IMR-90 (cell line): ENCODE measurements around the gene CISTR. TPM values are rescaled to one million over a fixed set of nuclear protein-coding genes. Genes with fewer than 3 reads are reported as not detected.

Source experiments
- ATAC-seq: fragments of 200-7000 bp; cut with Tn5 transposase; 2 replicates; pipeline ENCODE4 v1.9.1; 2020; ENCODE audit warnings: low read depth, mild to moderate bottlenecking, moderate library complexity
- BruUV-seq: library from RNA; stranded (reverse); fragments of 400-500 nt; replicated peaks from 2 replicates; lab custom pipeline; 2021; lab: Mats Ljungman, UMichigan
- CTCF ChIA-PET: fragments of 300-600 bp; formaldehyde crosslinking; extraction: SDS; loops from one replicate; lab custom pipeline; 2021; ENCODE audit warnings: antibody characterized with exemption; lab: Yijun Ruan, JAX
- POLR2A ChIA-PET: fragments of 300-600 bp; sonication (Branson Sonifier 250); formaldehyde crosslinking; loops from one replicate; lab custom pipeline; 2022; ENCODE audit warnings: antibody characterized with exemption; ENCODE audit not compliant: unreplicated experiment; lab: Charles Lee
- DNase-seq: peaks from one replicate; pipeline ENCODE4 v3.0.0; 2013
- H2AFZ ChIP-seq: replicated peaks from 2 replicates; pipeline ENCODE3; 2013; ENCODE audit warnings: low read length, mild to moderate bottlenecking; ENCODE audit not compliant: poor library complexity
- H2AK5ac ChIP-seq: 2 replicates; pipeline ENCODE4 v1.6.1; 2013; ENCODE audit warnings: low read depth, low read length, inconsistent platforms
- H2AK9ac ChIP-seq: replicated peaks from 2 replicates; pipeline ENCODE3; 2013; ENCODE audit warnings: mild to moderate bottlenecking, low read depth, low read length, moderate library complexity; ENCODE audit not compliant: poor library complexity
- H2BK120ac ChIP-seq: 2 replicates; pipeline ENCODE4 v1.6.1; 2013; ENCODE audit warnings: low read depth, low read length, inconsistent platforms
- H2BK15ac ChIP-seq: 3 replicates; pipeline ENCODE4 v1.6.1; 2013; ENCODE audit warnings: low read depth, low read length, inconsistent platforms
- H2BK20ac ChIP-seq: 2 replicates; pipeline ENCODE4 v1.6.1; 2013; ENCODE audit warnings: low read depth, mild to moderate bottlenecking, inconsistent platforms, low read length, moderate library complexity
- H2BK5ac ChIP-seq: 2 replicates; pipeline ENCODE4 v1.6.1; 2013; ENCODE audit warnings: mild to moderate bottlenecking, low read depth, low read length, inconsistent platforms; ENCODE audit not compliant: poor library complexity, severe bottlenecking
- H3K14ac ChIP-seq: replicated peaks from 2 replicates; pipeline ENCODE4 v1.6.1; 2013; ENCODE audit warnings: low read depth, low read length, inconsistent platforms
- H3K18ac ChIP-seq: 2 replicates; pipeline ENCODE4 v1.6.1; 2013; ENCODE audit warnings: low read depth, low read length, control low read depth
- H3K23ac ChIP-seq: 2 replicates; pipeline ENCODE4 v1.6.1; 2013; ENCODE audit warnings: low read depth, low read length, inconsistent platforms
- H3K27ac ChIP-seq: 2 replicates; pipeline ENCODE4 v1.5.1; 2013; ENCODE audit warnings: mild to moderate bottlenecking, control low read depth, low read length; ENCODE audit not compliant: insufficient read depth
- H3K27me3 ChIP-seq: 2 replicates; pipeline ENCODE4 v1.6.1; 2013; ENCODE audit warnings: low read length; ENCODE audit not compliant: control insufficient read depth, insufficient read depth
- H3K36me3 ChIP-seq: 2 replicates; pipeline ENCODE4 v1.6.1; 2013; ENCODE audit warnings: low read length, mixed read lengths; ENCODE audit not compliant: control insufficient read depth, insufficient read depth
- H3K4ac ChIP-seq: 2 replicates; pipeline ENCODE4 v1.6.1; 2013; ENCODE audit warnings: low read depth, low read length, inconsistent platforms
- H3K4me1 ChIP-seq: 2 replicates; pipeline ENCODE4 v1.6.1; 2013; ENCODE audit warnings: low read length, mixed read lengths; ENCODE audit not compliant: control insufficient read depth, insufficient read depth
- H3K4me2 ChIP-seq: 2 replicates; pipeline ENCODE4 v1.6.1; 2013; ENCODE audit warnings: low read depth, mild to moderate bottlenecking, control low read depth, low read length, moderate library complexity
- H3K4me3 ChIP-seq: 2 replicates; pipeline ENCODE4 v1.5.1; 2013; ENCODE audit warnings: low read depth, mild to moderate bottlenecking, control low read depth, low read length, moderate library complexity; ENCODE audit not compliant: insufficient read depth
- H3K56ac ChIP-seq: 2 replicates; pipeline ENCODE4 v1.6.1; 2013; ENCODE audit warnings: low read length, inconsistent platforms; ENCODE audit not compliant: insufficient read depth; ENCODE audit errors: extremely low read depth
- H3K79me1 ChIP-seq, 2 experiments: 2 replicates each; pipeline ENCODE4 v1.6.1; 2013; ENCODE audit warnings: low read length in 2 of 2, inconsistent platforms in 1 of 2, low read depth in 1 of 2
- H3K9ac ChIP-seq: 2 replicates; pipeline ENCODE4 v1.6.1; 2013; ENCODE audit warnings: low read depth, low read length, control low read depth
- H3K9me1 ChIP-seq: 2 replicates; pipeline ENCODE4 v1.6.1; 2013; ENCODE audit warnings: low read length, inconsistent platforms; ENCODE audit not compliant: insufficient read depth
- H3K9me3 ChIP-seq: 2 replicates; pipeline ENCODE4 v1.6.1; 2013; ENCODE audit warnings: low read length; ENCODE audit not compliant: control insufficient read depth, insufficient read depth
- H4K20me1 ChIP-seq: 2 replicates; pipeline ENCODE4 v1.6.1; 2013; ENCODE audit warnings: low read length, inconsistent platforms; ENCODE audit not compliant: insufficient read depth
- H4K5ac ChIP-seq: 2 replicates; pipeline ENCODE4 v1.6.1; 2013; ENCODE audit warnings: mild to moderate bottlenecking, low read depth, low read length, control low read depth
- H4K8ac ChIP-seq, 2 experiments: 2 replicates each; pipeline ENCODE4 v1.6.1; 2013; ENCODE audit warnings: low read depth in 2 of 2, low read length in 2 of 2, control low read depth in 1 of 2, inconsistent platforms in 1 of 2
- H4K91ac ChIP-seq: 2 replicates; pipeline ENCODE4 v1.6.1; 2013; ENCODE audit warnings: low read depth, low read length, inconsistent platforms; ENCODE audit not compliant: insufficient read depth
- BHLHE40 ChIP-seq: fragments of 150-350 bp; IDR thresholded peaks from 2 replicates; pipeline ENCODE4 v1.6.1; 2016; ENCODE audit warnings: mild to moderate bottlenecking, low read depth, low read length
- CEBPB ChIP-seq: IDR thresholded peaks from 2 replicates; pipeline ENCODE4 v1.6.1; 2012; ENCODE audit warnings: low read depth, low read length, improper control_type of control experiment
- CHD1 ChIP-seq: IDR thresholded peaks from 2 replicates; pipeline ENCODE4 v1.6.1; 2012; ENCODE audit warnings: low read depth, low read length, improper control_type of control experiment
- FOS ChIP-seq: fragments of 150-350 bp; IDR thresholded peaks from 2 replicates; pipeline ENCODE4 v1.6.1; 2016; ENCODE audit warnings: low read depth, low read length
- MAFK ChIP-seq: IDR thresholded peaks from 2 replicates; pipeline ENCODE4 v1.6.1; 2012; ENCODE audit warnings: low read depth, low read length, improper control_type of control experiment
- MAZ ChIP-seq: IDR thresholded peaks from 2 replicates; pipeline ENCODE4 v1.6.1; 2012; ENCODE audit warnings: low read depth, mild to moderate bottlenecking, low read length, improper control_type of control experiment, moderate library complexity, borderline replicate concordance
- MXI1 ChIP-seq: IDR thresholded peaks from 2 replicates; pipeline ENCODE4 v1.6.1; 2012; ENCODE audit warnings: low read depth, mild to moderate bottlenecking, low read length, moderate library complexity, borderline replicate concordance
- NFE2L2 ChIP-seq: fragments of 150-350 bp; IDR thresholded peaks from 2 replicates; pipeline ENCODE4 v1.6.1; 2016; ENCODE audit warnings: low read depth, mild to moderate bottlenecking, low read length
- POLR2A ChIP-seq: IDR thresholded peaks from 2 replicates; pipeline ENCODE4 v1.6.1; 2012; ENCODE audit warnings: mild to moderate bottlenecking, low read depth, low read length
- RAD21 ChIP-seq: IDR thresholded peaks from 2 replicates; pipeline ENCODE4 v1.6.1; 2012; ENCODE audit warnings: low read length, improper control_type of control experiment
- WGBS, 2 experiments: methylation state at CpG; one replicate each; pipeline versions ENCODE4 v1.1.5 to v1.1.7; 2013; ENCODE audit warnings: missing lambda C conversion rate in 2 of 2; ENCODE audit not compliant: insufficient read length in 1 of 2; ENCODE audit errors: extremely low coverage in 2 of 2; 5-methylcytosine and 5-hydroxymethylcytosine counted together
- dilution Hi-C: fragments of 300-500 bp; cut with HindIII; formaldehyde crosslinking; loops from one replicate; pipeline ENCODE4 v1.14.3; 2018; ENCODE audit warnings: low sequenced_read_pairs; ENCODE audit not compliant: unreplicated experiment
- in situ Hi-C: fragments of 300-500 bp; cut with MboI; formaldehyde crosslinking; loops from 3 replicates; pipeline ENCODE4 v1.14.3; 2019; ENCODE audit warnings: low sequenced_read_pairs, inconsistent platforms, mixed read lengths
- intact Hi-C: fragments of 100-400 bp; cut with micrococcal nuclease; formaldehyde crosslinking; loops from 2 replicates; pipeline ENCODE4 v1.10.0; 2022
- polyA plus RNA-seq, 3 experiments: library from polyadenylated mRNA; depleted of rRNA; stranded (reverse); fragments of >200 nt; gene quantifications; 2 replicates each; pipeline ENCODE4 v1.2.3, GENCODE V29; 2012; ENCODE audit warnings: low replicate concordance in 1 of 3
- total RNA-seq: library from RNA; depleted of rRNA; stranded (reverse); fragments of >200 nt; gene quantifications from 2 replicates; pipeline ENCODE4 v1.2.3, GENCODE V29; 2012
- TF ChIP-seq, protein P1 (sequence below): conservative IDR thresholded peaks from 2 replicates; pipeline ENCODE4 v1.5.1; 2012; ENCODE audit warnings: mild to moderate bottlenecking, low read depth, low read length, improper control_type of control experiment

The CISTR gene
- total and polyA plus RNA-seq, 2 of the 4 experiments (the other 2 are of a cell fraction) = not detected

DNA sequence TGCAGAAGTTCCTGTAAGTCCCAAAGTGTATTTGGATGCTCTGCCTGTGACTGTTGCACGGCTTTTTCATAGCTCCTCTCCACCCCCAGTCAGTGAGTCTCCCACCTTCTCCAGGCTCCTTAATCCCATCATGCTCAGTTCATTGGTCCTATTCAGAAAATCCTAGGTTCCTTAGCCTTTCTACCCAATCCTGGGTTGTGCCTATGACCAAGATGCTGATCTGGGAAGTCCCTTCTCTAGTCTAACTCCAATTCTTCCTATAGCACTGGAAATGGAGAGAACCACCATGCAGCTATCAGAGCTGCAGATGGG is 7.7 kb downstream of the CISTR start:
- Histone ChIP-seq H2BK15ac (no peak overlapping the region), H3K9ac (no peak overlapping the region), H3K9me3 (0 out of 2 replicates have a peak, but pooled peaks cover 2% of the 10 kb centered on the region), H2AFZ (no peak overlapping the region), H3K27me3 (peaks cover 65% of the 10 kb centered on the region), H2BK20ac (no peak overlapping the region), H3K56ac (no peak overlapping the region), H3K14ac (no peak overlapping the region), H3K27ac (no peak overlapping the region), H3K4me1 (no peaks in the 10 kb centered on the region), H2AK5ac (no peak overlapping the region), H3K23ac (no peak overlapping the region), H2AK9ac (no peak overlapping the region), H4K91ac (no peak overlapping the region), H3K4ac (no peak overlapping the region), H2BK5ac (no peak overlapping the region), H3K4me2 (no peak overlapping the region), H4K5ac (no peak overlapping the region), H3K36me3 (no peaks in the 10 kb centered on the region), H4K20me1 (no peaks in the 10 kb centered on the region), H3K9me1 (no peaks in the 10 kb centered on the region), H3K79me1 (no peaks in the 10 kb centered on the region), H2BK120ac (no peak overlapping the region), H3K18ac (no peak overlapping the region), H3K4me3 (no peak overlapping the region), H4K8ac (no peak overlapping the region)
- ATAC-seq = no peak
- in situ Hi-C loops = loop anchor here (5.0 to 10.0 kb wide), 2 partner anchors 42 to 199 kb away; no protein-coding TSS in a partner anchor
- TF ChIP-seq POLR2A = no peak
- TF ChIP-seq MAZ = no peak
- TF ChIP-seq CHD1 = no peak
- no peak for TF ChIP-seq MXI1
- TF ChIP-seq, protein P1, sequence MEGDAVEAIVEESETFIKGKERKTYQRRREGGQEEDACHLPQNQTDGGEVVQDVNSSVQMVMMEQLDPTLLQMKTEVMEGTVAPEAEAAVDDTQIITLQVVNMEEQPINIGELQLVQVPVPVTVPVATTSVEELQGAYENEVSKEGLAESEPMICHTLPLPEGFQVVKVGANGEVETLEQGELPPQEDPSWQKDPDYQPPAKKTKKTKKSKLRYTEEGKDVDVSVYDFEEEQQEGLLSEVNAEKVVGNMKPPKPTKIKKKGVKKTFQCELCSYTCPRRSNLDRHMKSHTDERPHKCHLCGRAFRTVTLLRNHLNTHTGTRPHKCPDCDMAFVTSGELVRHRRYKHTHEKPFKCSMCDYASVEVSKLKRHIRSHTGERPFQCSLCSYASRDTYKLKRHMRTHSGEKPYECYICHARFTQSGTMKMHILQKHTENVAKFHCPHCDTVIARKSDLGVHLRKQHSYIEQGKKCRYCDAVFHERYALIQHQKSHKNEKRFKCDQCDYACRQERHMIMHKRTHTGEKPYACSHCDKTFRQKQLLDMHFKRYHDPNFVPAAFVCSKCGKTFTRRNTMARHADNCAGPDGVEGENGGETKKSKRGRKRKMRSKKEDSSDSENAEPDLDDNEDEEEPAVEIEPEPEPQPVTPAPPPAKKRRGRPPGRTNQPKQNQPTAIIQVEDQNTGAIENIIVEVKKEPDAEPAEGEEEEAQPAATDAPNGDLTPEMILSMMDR = no peak
- TF ChIP-seq MAFK = no peak
- TF ChIP-seq NFE2L2 = no peak
- no peak for TF ChIP-seq FOS
- no peak for TF ChIP-seq RAD21
- no peak for TF ChIP-seq BHLHE40
- TF ChIP-seq CEBPB = no peak
- no TSS peak for BruUV-seq
- no CpG with 5 or more reads among the region's 1 CpG for WGBS, 2 experiments
- no peak for DNase-seq
- ChIA-PET POLR2A (no interaction called here), CTCF (interaction anchor here (0.7 to 5.3 kb wide), 8 partner anchors 11 to 241 kb away, joined by 3 to 48 read pairs (median 7); partner anchors contain the start of genes CALCOCO1 and HOXC10)
- intact Hi-C loops = no loop called here
- dilution Hi-C loops = no loop called here
